CD14-positive monocyte (primary cell): ENCODE results near the gene SRGAP2C. TPM values are rescaled to one million over a fixed set of nuclear protein-coding genes. Genes with fewer than 3 reads are reported as not detected.
"Not testable (repeated sequence)": the region's sequence is repeated elsewhere in the genome, so short reads cannot be mapped to it uniquely, and the experiment has no call there.

Experiments used
- DNase-seq, 3 donors: peaks; one replicate each; pipeline ENCODE4 v3.0.0-alpha.2; 2011 to 2022
- H2AFZ ChIP-seq: 2 replicates; pipeline ENCODE4 v1.6.0; 2012; ENCODE audit warnings: mild to moderate bottlenecking, low read depth, low read length, inconsistent platforms; ENCODE audit not compliant: insufficient read depth, poor library complexity, severe bottlenecking
- H3K27ac ChIP-seq, 2 donors: 1 replicate in 1 of 2; 2 replicates in 1 of 2; pipeline ENCODE4 v1.5.1; 2012 to 2013; ENCODE audit warnings: low read length in 2 of 2, control low read depth in 1 of 2, inconsistent platforms in 1 of 2, low read depth in 1 of 2, mild to moderate bottlenecking in 1 of 2
- H3K27me3 ChIP-seq, 2 donors: one replicate each; pipeline versions ENCODE4 v1.6.0 to v1.6.1; 2011 to 2013; ENCODE audit warnings: low read length in 2 of 2; ENCODE audit not compliant: control insufficient read depth in 2 of 2, insufficient read depth in 2 of 2
- H3K36me3 ChIP-seq, 2 donors: replicated peaks in 1 of 2; 1 replicate in 1 of 2; 2 replicates in 1 of 2; pipeline versions ENCODE4 v1.5.1 to v1.6.1; 2012 to 2013; ENCODE audit warnings: low read length in 2 of 2, control low read depth in 1 of 2, inconsistent platforms in 1 of 2, mild to moderate bottlenecking in 1 of 2; ENCODE audit not compliant: insufficient read depth in 2 of 2, control insufficient read depth in 1 of 2
- H3K4me1 ChIP-seq, 2 donors: 1 replicate in 1 of 2; 2 replicates in 1 of 2; pipeline versions ENCODE4 v1.5.1 to v1.6.1; 2012 to 2013; ENCODE audit warnings: low read length in 2 of 2, control low read depth in 1 of 2, inconsistent platforms in 1 of 2, mild to moderate bottlenecking in 1 of 2, moderate library complexity in 1 of 2; ENCODE audit not compliant: insufficient read depth in 2 of 2, control insufficient read depth in 1 of 2
- H3K4me2 ChIP-seq: replicated peaks from 2 replicates; pipeline ENCODE3; 2012; ENCODE audit warnings: low read length, moderate library complexity, mild to moderate bottlenecking; ENCODE audit not compliant: poor library complexity, severe bottlenecking; ENCODE audit errors: extremely low read depth
- H3K4me3 ChIP-seq, 3 experiments: fragments of 200-600 bp in 1 of 3; sonication (generic) in 1 of 3; replicated peaks in 1 of 3; 1 replicate in 2 of 3; 2 replicates in 1 of 3; pipeline ENCODE4 v1.5.1; 2011 to 2013; ENCODE audit warnings: low read length in 3 of 3, mild to moderate bottlenecking in 3 of 3, control low read depth in 2 of 3, low read depth in 2 of 3, inconsistent platforms in 1 of 3, moderate library complexity in 1 of 3
- H3K79me2 ChIP-seq: 2 replicates; pipeline ENCODE4 v1.6.0; 2012; ENCODE audit warnings: mild to moderate bottlenecking, control low read depth, inconsistent platforms, low read length, moderate library complexity; ENCODE audit not compliant: insufficient read depth
- H3K9ac ChIP-seq: 2 replicates; pipeline ENCODE4 v1.6.0; 2017; ENCODE audit warnings: low read length, mild to moderate bottlenecking; ENCODE audit not compliant: insufficient read depth, poor library complexity, severe bottlenecking
- H3K9me3 ChIP-seq, 2 donors: replicated peaks in 1 of 2; 1 replicate in 1 of 2; 2 replicates in 1 of 2; pipeline versions ENCODE4 v1.5.1 to v1.6.1; 2012 to 2013; ENCODE audit warnings: low read length in 2 of 2, control low read depth in 1 of 2; ENCODE audit not compliant: control insufficient read depth in 1 of 2, insufficient read depth in 1 of 2
- H4K20me1 ChIP-seq: 2 replicates; pipeline ENCODE4 v1.6.0; 2012; ENCODE audit warnings: mild to moderate bottlenecking, low read length, control low read depth, moderate library complexity; ENCODE audit not compliant: insufficient read depth
- H3K27ac Mint-ChIP-seq, 7 donors: one replicate each; pipeline ENCODE4 v1.8.0; 2020; ENCODE audit warnings: mild to moderate bottlenecking in 7 of 7, mixed read lengths in 7 of 7, moderate library complexity in 6 of 7, inconsistent platforms in 2 of 7
- H3K27me3 Mint-ChIP-seq, 3 donors: one replicate each; pipeline ENCODE4 v1.8.0; 2021 to 2022; ENCODE audit warnings: low read depth in 3 of 3, mild to moderate bottlenecking in 3 of 3, mixed read lengths in 3 of 3, moderate library complexity in 3 of 3, inconsistent platforms in 1 of 3
- H3K36me3 Mint-ChIP-seq, 2 donors: one replicate each; pipeline ENCODE4 v1.8.0; 2020; ENCODE audit warnings: mixed read lengths in 2 of 2, inconsistent platforms in 1 of 2, mild to moderate bottlenecking in 1 of 2
- H3K4me1 Mint-ChIP-seq: one replicate; pipeline ENCODE4 v1.8.0; 2020; ENCODE audit warnings: mild to moderate bottlenecking, mixed read lengths
- H3K4me3 Mint-ChIP-seq, 2 donors: one replicate each; pipeline ENCODE4 v1.8.0; 2020; ENCODE audit warnings: mild to moderate bottlenecking in 2 of 2, mixed read lengths in 2 of 2, moderate library complexity in 1 of 2
- H3K9me3 Mint-ChIP-seq, 7 donors: one replicate each; pipeline ENCODE4 v1.8.0; 2020 to 2022; ENCODE audit warnings: mixed read lengths in 7 of 7, mild to moderate bottlenecking in 6 of 7, moderate library complexity in 6 of 7, inconsistent platforms in 2 of 7
- WGBS: methylation state at CpG from one replicate; pipeline ENCODE4 v1.1.5; 2013; ENCODE audit warnings: missing lambda C conversion rate; ENCODE audit not compliant: insufficient coverage; 5-methylcytosine and 5-hydroxymethylcytosine counted together
- intact Hi-C, 2 donors: fragments of 100-400 bp; cut with micrococcal nuclease; formaldehyde crosslinking; loops; one replicate each; pipeline versions ENCODE4 v1.15.0 to v1.15.1; 2023
- polyA plus RNA-seq, 3 donors: library from polyadenylated mRNA; depleted of rRNA in 1 of 3; unstranded in 2 of 3; stranded (reverse) in 1 of 3; fragments of 300-500 nt in 2 of 3; fragments of >200 nt in 1 of 3; fragmentation: Illumina TruSeq in 2 of 3; gene quantifications; 1 replicate in 2 of 3; 2 replicates in 1 of 3; pipeline ENCODE4 v1.2.3, GENCODE V29; 2012 to 2021

Gene SRGAP2C
- polyA plus RNA-seq, 3 donors, result 3.7 to 13.5 (median 5.4) TPM

GRCh38 chr1:121337958-121338357, 153.2 kb downstream of the SRGAP2C start:
- H3K27ac ChIP-seq, H4K20me1 ChIP-seq, H3K9ac ChIP-seq, H3K36me3 ChIP-seq, H3K9me3 Mint-ChIP-seq, H2AFZ ChIP-seq, H3K4me1 ChIP-seq, intact Hi-C loops, H3K27me3 Mint-ChIP-seq, H3K4me3 Mint-ChIP-seq, H3K9me3 ChIP-seq, DNase-seq, H3K4me2 ChIP-seq, H3K4me1 Mint-ChIP-seq, H3K27me3 ChIP-seq, H3K36me3 Mint-ChIP-seq, H3K4me3 ChIP-seq, H3K79me2 ChIP-seq: not testable (repeated sequence)
- peak overlapping the region in 1 of 7 donors; percentile 67 for H3K27ac Mint-ChIP-seq
- whole genome bisulfite sequencing, result no CpG with 5 or more reads among the region's 1 CpG

- H3K4me2 ChIP-seq, H3K9ac ChIP-seq, H3K27me3 ChIP-seq, H3K27me3 Mint-ChIP-seq, intact Hi-C loops, DNase-seq, H3K9me3 Mint-ChIP-seq, H3K4me3 Mint-ChIP-seq, H3K4me3 ChIP-seq, H3K36me3 ChIP-seq, H3K4me1 Mint-ChIP-seq, H3K79me2 ChIP-seq, H3K36me3 Mint-ChIP-seq, H4K20me1 ChIP-seq, H3K4me1 ChIP-seq, H2AFZ ChIP-seq, H3K27ac ChIP-seq, H3K9me3 ChIP-seq, H3K27ac Mint-ChIP-seq: not testable (repeated sequence)
- WGBS, result no CpG with 5 or more reads among the region's 2 CpGs
These were observed 154.8 kb downstream of the SRGAP2C start for GRCh38 chr1:121339611-121340010.

- H3K27me3 Mint-ChIP-seq, H3K4me1 Mint-ChIP-seq, H4K20me1 ChIP-seq, H3K4me2 ChIP-seq, H3K4me1 ChIP-seq, H3K4me3 ChIP-seq, H3K9me3 Mint-ChIP-seq, H3K36me3 Mint-ChIP-seq, H3K9ac ChIP-seq, DNase-seq, H2AFZ ChIP-seq, H3K27ac ChIP-seq, H3K27ac Mint-ChIP-seq, H3K9me3 ChIP-seq, H3K36me3 ChIP-seq, H3K79me2 ChIP-seq, H3K27me3 ChIP-seq, H3K4me3 Mint-ChIP-seq, intact Hi-C loops: not testable (repeated sequence)
- WGBS, result no CpG with 5 or more reads among the region's 3 CpGs
These were observed 158.6 kb downstream of the SRGAP2C start for GRCh38 chr1:121343311-121343906.

- H3K27ac ChIP-seq, result not testable (repeated sequence)
These were observed 159.6 kb downstream of the SRGAP2C start for GRCh38 chr1:121344355-121344754.

More at GRCh38 chr1:121344355-121344754, 159.6 kb downstream of the SRGAP2C start:
- H2AFZ ChIP-seq, DNase-seq, H3K9ac ChIP-seq, H3K36me3 ChIP-seq, intact Hi-C loops, H3K79me2 ChIP-seq, H3K4me3 Mint-ChIP-seq, H3K9me3 ChIP-seq, H4K20me1 ChIP-seq, H3K9me3 Mint-ChIP-seq, H3K4me3 ChIP-seq, H3K4me1 Mint-ChIP-seq, H3K4me2 ChIP-seq, H3K27ac Mint-ChIP-seq, H3K27me3 Mint-ChIP-seq, H3K36me3 Mint-ChIP-seq, H3K27me3 ChIP-seq, H3K4me1 ChIP-seq: not testable (repeated sequence)
- WGBS, result no CpG with 5 or more reads among the region's 3 CpGs
